Kidney (tissue), 14 donors: ENCODE data around the gene FLOT2. TPM values are rescaled to one million over a fixed set of nuclear protein-coding genes. Genes with fewer than 3 reads are reported as not detected.
A peak's percentile ranks its signal among the peaks of the same experiment; 100 is the strongest.

Experiments used
- DNase-seq, 5 donors: peaks; one replicate each; pipeline ENCODE4 v3.0.0-alpha.2; 2013 to 2020
- FAIRE-seq: peaks from 2 replicates; lab custom pipeline; 2012; peaks lifted over from hg19 to GRCh38; lab: Jason Lieb, UNC
- H3K27ac ChIP-seq, 2 donors: one replicate each; pipeline ENCODE4 v1.7.0; 2013; ENCODE audit warnings: low read depth in 2 of 2, low read length in 2 of 2, inconsistent platforms in 1 of 2
- H3K27me3 ChIP-seq: one replicate; pipeline ENCODE4 v1.7.1; 2013; ENCODE audit warnings: low read length, inconsistent platforms; ENCODE audit not compliant: control insufficient read depth, insufficient read depth
- H3K36me3 ChIP-seq, 3 donors: one replicate each; pipeline versions ENCODE4 v1.7.0 to v1.7.1; 2013; ENCODE audit warnings: low read length in 3 of 3, control low read depth in 1 of 3, inconsistent platforms in 1 of 3; ENCODE audit not compliant: insufficient read depth in 3 of 3, control insufficient read depth in 2 of 3
- H3K4me1 ChIP-seq, 3 donors: one replicate each; pipeline versions ENCODE4 v1.7.0 to v1.7.1; 2013; ENCODE audit warnings: low read length in 3 of 3, inconsistent platforms in 1 of 3, low read depth in 1 of 3; ENCODE audit not compliant: control insufficient read depth in 2 of 3, insufficient read depth in 2 of 3
- H3K4me3 ChIP-seq, 3 donors: one replicate each; pipeline versions ENCODE4 v1.7.0 to v1.8.1; 2013; ENCODE audit warnings: low read length in 3 of 3, control low read depth in 1 of 3, inconsistent platforms in 1 of 3
- H3K9ac ChIP-seq, 3 donors: one replicate each; pipeline versions ENCODE4 v1.7.0 to v1.7.1; 2013; ENCODE audit warnings: low read length in 3 of 3, control low read depth in 1 of 3, inconsistent platforms in 1 of 3
- H3K9me3 ChIP-seq, 3 donors: one replicate each; pipeline versions ENCODE4 v1.7.0 to v1.7.1; 2013; ENCODE audit warnings: low read length in 3 of 3, control low read depth in 1 of 3, inconsistent platforms in 1 of 3; ENCODE audit not compliant: control insufficient read depth in 2 of 3, insufficient read depth in 1 of 3
- intact Hi-C: fragments of 100-400 bp; cut with DNase I; formaldehyde crosslinking; loops from one replicate; pipeline ENCODE4 v1.11.1; 2022
- polyA plus RNA-seq: library from polyadenylated mRNA; stranded (reverse); fragments of 350-450 nt; fragmentation: Illumina TruSeq; extraction: RNeasy Lipid Tissue Mini Kit (QIAGEN cat#74804); gene quantifications from one replicate; pipeline ENCODE4 v1.2.3, GENCODE V29; 2014; ENCODE audit warnings: low read depth, low replicate concordance; ENCODE audit not compliant: insufficient read depth
- total RNA-seq: library from RNA; stranded (reverse); fragmentation: NEBNext Ultra II Directional; extraction: Animal tissue kit (Norgen Biotek cat#: 25700); gene quantifications from one replicate; pipeline ENCODE4 v1.2.1, GENCODE V29; 2021
- TF ChIP-seq, protein P1 (sequence below): IDR thresholded peaks from 3 replicates; pipeline ENCODE4 v1.5.1; 2012; ENCODE audit warnings: mild to moderate bottlenecking, moderate library complexity, borderline replicate concordance; ENCODE audit not compliant: insufficient read depth; ENCODE audit errors: extremely low read depth
- donor health status: control.
- donor health status: control.
- donor health status: control.
- donor health status: control.
- donor health status: control.
- donor health status: DM: yes; HTN: yes; CAD: no.
- donor health status: Normal renal cell carcinoma (clear cell type).

Gene FLOT2
- total and polyA plus RNA-seq, 2 donors from 2014 or later: 200 to 260 TPM

DNA sequence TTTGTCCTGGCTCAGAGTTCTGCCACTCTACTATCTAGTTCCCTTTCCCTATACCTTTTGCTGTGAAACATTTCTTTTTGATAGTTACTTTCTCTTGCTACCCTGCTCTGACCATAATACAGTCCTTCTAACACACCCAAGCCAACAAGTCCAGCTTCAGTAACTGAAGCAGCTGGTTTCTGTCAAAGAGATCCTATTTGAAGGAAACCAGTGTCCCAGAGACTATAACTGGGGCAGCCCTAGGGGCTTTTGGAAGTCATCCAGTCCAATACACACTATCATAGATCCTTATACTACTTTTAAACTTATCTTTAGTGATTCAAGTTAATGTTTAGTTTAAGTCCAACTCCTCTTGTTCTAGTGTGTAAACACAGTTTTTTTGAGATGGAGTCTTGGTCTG is 22.7 kb upstream of the FLOT2 start:
- TF ChIP-seq, protein P1, sequence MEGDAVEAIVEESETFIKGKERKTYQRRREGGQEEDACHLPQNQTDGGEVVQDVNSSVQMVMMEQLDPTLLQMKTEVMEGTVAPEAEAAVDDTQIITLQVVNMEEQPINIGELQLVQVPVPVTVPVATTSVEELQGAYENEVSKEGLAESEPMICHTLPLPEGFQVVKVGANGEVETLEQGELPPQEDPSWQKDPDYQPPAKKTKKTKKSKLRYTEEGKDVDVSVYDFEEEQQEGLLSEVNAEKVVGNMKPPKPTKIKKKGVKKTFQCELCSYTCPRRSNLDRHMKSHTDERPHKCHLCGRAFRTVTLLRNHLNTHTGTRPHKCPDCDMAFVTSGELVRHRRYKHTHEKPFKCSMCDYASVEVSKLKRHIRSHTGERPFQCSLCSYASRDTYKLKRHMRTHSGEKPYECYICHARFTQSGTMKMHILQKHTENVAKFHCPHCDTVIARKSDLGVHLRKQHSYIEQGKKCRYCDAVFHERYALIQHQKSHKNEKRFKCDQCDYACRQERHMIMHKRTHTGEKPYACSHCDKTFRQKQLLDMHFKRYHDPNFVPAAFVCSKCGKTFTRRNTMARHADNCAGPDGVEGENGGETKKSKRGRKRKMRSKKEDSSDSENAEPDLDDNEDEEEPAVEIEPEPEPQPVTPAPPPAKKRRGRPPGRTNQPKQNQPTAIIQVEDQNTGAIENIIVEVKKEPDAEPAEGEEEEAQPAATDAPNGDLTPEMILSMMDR: no peak
- Histone ChIP-seq H3K4me3 (no peak overlapping the region), H3K9me3 (no peaks in the 10 kb centered on the region), H3K27ac (no peak overlapping the region), H3K36me3 (peaks cover 23 to 62% (median 46%) of the 10 kb centered on the region in 3 donors), H3K9ac (no peak overlapping the region), H3K4me1 (no peaks in the 10 kb centered on the region), H3K27me3 (no peaks in the 10 kb centered on the region)
- FAIRE-seq (no peak), DNase-seq (no peak)
- intact Hi-C loops: no loop called here

DNA sequence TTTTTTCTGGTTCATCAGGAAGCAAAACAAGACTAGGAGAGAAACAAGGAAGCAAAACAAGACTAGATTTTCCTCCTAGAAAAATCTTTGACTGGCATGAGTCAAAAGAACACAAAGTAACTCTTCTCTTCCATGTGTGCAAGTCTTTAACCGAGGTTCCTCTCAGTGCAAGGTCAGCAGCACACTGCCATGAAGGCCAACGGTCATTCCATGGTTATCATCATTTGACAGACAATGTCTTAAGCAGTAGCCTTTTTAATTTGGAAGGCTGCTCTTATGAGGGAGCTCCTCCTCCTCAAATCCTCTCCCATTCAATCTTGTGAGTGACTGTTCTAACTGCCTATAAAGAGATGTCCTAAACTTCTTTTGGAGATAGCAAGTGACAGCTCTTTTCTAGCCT is 20.8 kb upstream of the FLOT2 start:
- Histone ChIP-seq H3K9ac (no peak overlapping the region), H3K4me1 (no peaks in the 10 kb centered on the region), H3K4me3 (no peak overlapping the region), H3K27me3 (no peaks in the 10 kb centered on the region), H3K9me3 (no peaks in the 10 kb centered on the region), H3K27ac (no peak overlapping the region), H3K36me3 (peaks cover 26 to 78% (median 47%) of the 10 kb centered on the region in 3 donors)
- no peak for DNase-seq
- intact Hi-C loops: loop anchor here (5.0 kb wide), 1 partner anchor 156 kb away; no protein-coding TSS in a partner anchor
- FAIRE-seq: no peak
- TF ChIP-seq, protein P1: no peak

DNA sequence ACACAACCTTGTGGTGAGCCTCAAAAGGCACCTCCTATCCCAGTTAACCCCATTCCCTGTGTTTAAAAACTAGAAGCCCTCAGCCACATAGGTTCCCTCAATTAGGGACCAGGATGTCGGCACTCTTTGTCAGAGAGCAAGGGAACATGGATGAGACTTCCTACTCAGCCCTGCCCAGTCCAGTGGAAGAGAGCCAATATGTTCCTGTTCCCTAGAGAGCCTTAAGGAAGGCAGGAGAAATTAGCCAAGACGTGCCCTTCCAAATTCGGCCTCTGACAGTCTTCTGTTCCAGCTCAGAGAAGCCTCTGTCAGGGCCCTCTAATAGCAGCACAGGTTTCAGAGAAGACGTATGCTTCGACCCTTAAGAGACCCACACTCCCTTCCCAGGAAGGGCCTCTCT is 19.9 kb upstream of the FLOT2 start:
- TF ChIP-seq, protein P1: no peak

DNA sequence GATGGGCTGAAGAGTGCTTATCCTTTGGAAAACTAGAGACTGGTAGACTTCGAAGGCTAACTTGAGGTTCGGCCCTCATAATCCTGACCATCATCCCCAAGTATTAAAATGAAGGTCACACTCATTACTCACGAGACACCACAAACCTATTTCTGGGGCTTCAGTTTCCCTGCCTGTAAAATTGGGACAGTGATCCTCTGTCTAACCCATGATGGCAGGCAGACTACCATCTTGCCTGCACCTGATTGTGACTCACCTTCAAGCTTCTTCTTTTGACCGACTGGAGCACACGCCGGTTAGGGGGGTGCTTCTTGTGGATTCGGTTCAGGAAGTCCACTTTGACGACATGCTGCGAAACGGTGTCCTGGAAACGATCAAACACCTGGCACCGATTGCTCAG is 19.5 kb upstream of the FLOT2 start:
- no peak for FAIRE-seq
- H3K27ac ChIP-seq: no peak overlapping the region
- no peak overlapping the region for H3K9ac ChIP-seq

More for the DNA sequence above, 19.9 kb upstream of the FLOT2 start:
- Histone ChIP-seq H3K27me3 (no peaks in the 10 kb centered on the region), H3K9ac (no peak overlapping the region), H3K4me3 (no peak overlapping the region), H3K4me1 (no peaks in the 10 kb centered on the region), H3K36me3 (peaks cover 26 to 85% (median 47%) of the 10 kb centered on the region in 3 donors), H3K9me3 (no peaks in the 10 kb centered on the region), H3K27ac (peak overlapping the region in 1 of 2 donors; percentile 13)
- FAIRE-seq (no peak), DNase-seq (no peak)
- intact Hi-C loops: loop anchor here (5.0 kb wide), 1 partner anchor 155 kb away; no protein-coding TSS in a partner anchor

More for the DNA sequence above, 19.5 kb upstream of the FLOT2 start:
- Histone ChIP-seq H3K27me3 (no peaks in the 10 kb centered on the region), H3K36me3 (peaks cover 26 to 85% (median 50%) of the 10 kb centered on the region in 3 donors), H3K9me3 (no peaks in the 10 kb centered on the region), H3K4me1 (peaks cover 0 to under 1% (median 0%) of the 10 kb centered on the region in 3 donors), H3K4me3 (no peak overlapping the region)
- intact Hi-C loops: loop anchor here (5.0 kb wide), 1 partner anchor 155 kb away; no protein-coding TSS in a partner anchor
- TF ChIP-seq, protein P1: no peak
- DNase-seq: no peak
